Loucy (cell line): ENCODE data around the gene MYF6.

Experiments
- H2AFZ ChIP-seq: fragments of 200-600 bp; sonication (generic); 2 replicates; pipeline ENCODE4 v1.6.0; 2016; ENCODE audit warnings: antibody characterized with exemption, mild to moderate bottlenecking, low read length, moderate library complexity
- H3F3A ChIP-seq: fragments of 200-600 bp; 2 replicates; pipeline ENCODE4 v1.6.0; 2016; ENCODE audit warnings: antibody characterized with exemption, low read depth, mild to moderate bottlenecking
- H3K27me3 ChIP-seq: fragments of 200-600 bp; sonication (generic); 2 replicates; pipeline ENCODE4 v1.6.1; 2014; ENCODE audit warnings: low read length, mild to moderate bottlenecking; ENCODE audit not compliant: insufficient read depth, poor library complexity, severe bottlenecking
- H3K36me3 ChIP-seq: fragments of 200-600 bp; sonication (generic); 2 replicates; pipeline ENCODE4 v1.6.1; 2016; ENCODE audit warnings: low read length; ENCODE audit not compliant: insufficient read depth
- H3K4me1 ChIP-seq: fragments of 200-600 bp; sonication (generic); 2 replicates; pipeline ENCODE4 v1.5.1; 2014; ENCODE audit warnings: low read length, mild to moderate bottlenecking; ENCODE audit not compliant: insufficient read depth, poor library complexity, severe bottlenecking
- H3K4me2 ChIP-seq: fragments of 200-600 bp; sonication (generic); 2 replicates; pipeline ENCODE4 v1.6.0; 2014; ENCODE audit warnings: antibody characterized with exemption, low read length, low read depth, mild to moderate bottlenecking; ENCODE audit not compliant: poor library complexity, severe bottlenecking
- H3K4me3 ChIP-seq: fragments of 200-600 bp; sonication (generic); 2 replicates; pipeline ENCODE4 v1.5.1; 2014; ENCODE audit warnings: low read length, mild to moderate bottlenecking, mixed read lengths; ENCODE audit not compliant: poor library complexity, severe bottlenecking
- H3K79me2 ChIP-seq: fragments of 200-600 bp; sonication (generic); 2 replicates; pipeline ENCODE4 v1.6.1; 2014; ENCODE audit warnings: low read length; ENCODE audit not compliant: insufficient read depth
- H3K9ac ChIP-seq: fragments of 200-600 bp; sonication (generic); 2 replicates; pipeline ENCODE4 v1.6.0; 2014; ENCODE audit warnings: mild to moderate bottlenecking, low read depth, low read length, moderate library complexity; ENCODE audit not compliant: poor library complexity, severe bottlenecking
- H3K9me2 ChIP-seq: fragments of 200-600 bp; sonication (generic); replicated peaks from 2 replicates; pipeline ENCODE4 v1.6.1; 2016; ENCODE audit warnings: low read depth, low read length, mixed read lengths
- H3K9me3 ChIP-seq: fragments of 200-600 bp; sonication (generic); 2 replicates; pipeline ENCODE4 v1.6.1; 2014; ENCODE audit warnings: mild to moderate bottlenecking, antibody characterized with exemption, low read length, low read depth; ENCODE audit not compliant: insufficient read depth
- H4K20me1 ChIP-seq: fragments of 200-600 bp; sonication (generic); 2 replicates; pipeline ENCODE4 v1.6.0; 2014; ENCODE audit warnings: antibody characterized with exemption, low read length, mild to moderate bottlenecking; ENCODE audit not compliant: insufficient read depth, poor library complexity, severe bottlenecking
- EZH2phosphoT487 ChIP-seq: fragments of 200-600 bp; IDR thresholded peaks from 2 replicates; pipeline ENCODE4 v1.6.1; 2018; ENCODE audit warnings: antibody characterized with exemption, mild to moderate bottlenecking, moderate library complexity, borderline replicate concordance
- TF ChIP-seq, protein P1 (sequence below): fragments of 200-600 bp; sonication (generic); conservative IDR thresholded peaks from 2 replicates; pipeline ENCODE4 v1.5.1; 2014; ENCODE audit warnings: mild to moderate bottlenecking, antibody characterized with exemption, low read length

MYF6 gene

GRCh38 chr12:80679346-80680131 lies 27.9 kb upstream of the MYF6 start:
- Histone ChIP-seq H4K20me1 (no peaks in the 10 kb centered on the region), H3F3A (no peaks in the 10 kb centered on the region), H3K4me1 (no peaks in the 10 kb centered on the region), H3K4me3 (no peak overlapping the region), H2AFZ (no peak overlapping the region), H3K36me3 (no peaks in the 10 kb centered on the region), H3K79me2 (no peaks in the 10 kb centered on the region), H3K9me2 (no peaks in the 10 kb centered on the region), H3K9me3 (no peaks in the 10 kb centered on the region), H3K27me3 (no peaks in the 10 kb centered on the region), H3K4me2 (no peak overlapping the region), H3K9ac (no peak overlapping the region)
- TF ChIP-seq EZH2phosphoT487 = no peak
- TF ChIP-seq, protein P1, sequence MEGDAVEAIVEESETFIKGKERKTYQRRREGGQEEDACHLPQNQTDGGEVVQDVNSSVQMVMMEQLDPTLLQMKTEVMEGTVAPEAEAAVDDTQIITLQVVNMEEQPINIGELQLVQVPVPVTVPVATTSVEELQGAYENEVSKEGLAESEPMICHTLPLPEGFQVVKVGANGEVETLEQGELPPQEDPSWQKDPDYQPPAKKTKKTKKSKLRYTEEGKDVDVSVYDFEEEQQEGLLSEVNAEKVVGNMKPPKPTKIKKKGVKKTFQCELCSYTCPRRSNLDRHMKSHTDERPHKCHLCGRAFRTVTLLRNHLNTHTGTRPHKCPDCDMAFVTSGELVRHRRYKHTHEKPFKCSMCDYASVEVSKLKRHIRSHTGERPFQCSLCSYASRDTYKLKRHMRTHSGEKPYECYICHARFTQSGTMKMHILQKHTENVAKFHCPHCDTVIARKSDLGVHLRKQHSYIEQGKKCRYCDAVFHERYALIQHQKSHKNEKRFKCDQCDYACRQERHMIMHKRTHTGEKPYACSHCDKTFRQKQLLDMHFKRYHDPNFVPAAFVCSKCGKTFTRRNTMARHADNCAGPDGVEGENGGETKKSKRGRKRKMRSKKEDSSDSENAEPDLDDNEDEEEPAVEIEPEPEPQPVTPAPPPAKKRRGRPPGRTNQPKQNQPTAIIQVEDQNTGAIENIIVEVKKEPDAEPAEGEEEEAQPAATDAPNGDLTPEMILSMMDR = no peak

GRCh38 chr12:80681287-80681686 lies 26.1 kb upstream of the MYF6 start:
- no peaks in the 10 kb centered on the region for H3K27me3 ChIP-seq
- no peak overlapping the region for H2AFZ ChIP-seq
- TF ChIP-seq EZH2phosphoT487 = no peak
- TF ChIP-seq, protein P1 = no peak
- H3K79me2 ChIP-seq = no peaks in the 10 kb centered on the region
- H3K4me3 ChIP-seq = no peak overlapping the region
- H3K9ac ChIP-seq = no peak overlapping the region
- H3K9me2 ChIP-seq = no peaks in the 10 kb centered on the region
- no peaks in the 10 kb centered on the region for H4K20me1 ChIP-seq
- no peaks in the 10 kb centered on the region for H3K9me3 ChIP-seq
- H3F3A ChIP-seq = no peaks in the 10 kb centered on the region
- H3K4me2 ChIP-seq = no peak overlapping the region
- no peaks in the 10 kb centered on the region for H3K36me3 ChIP-seq
- H3K4me1 ChIP-seq = no peaks in the 10 kb centered on the region

- no peak for TF ChIP-seq EZH2phosphoT487
- TF ChIP-seq, protein P1 = no peak
- Histone ChIP-seq H3K9me3 (no peaks in the 10 kb centered on the region), H3K9me2 (no peaks in the 10 kb centered on the region), H3K4me2 (no peak overlapping the region), H4K20me1 (no peaks in the 10 kb centered on the region), H3K27me3 (no peaks in the 10 kb centered on the region), H2AFZ (no peak overlapping the region), H3K4me3 (no peak overlapping the region), H3F3A (no peaks in the 10 kb centered on the region), H3K4me1 (no peaks in the 10 kb centered on the region), H3K9ac (no peak overlapping the region), H3K79me2 (no peaks in the 10 kb centered on the region), H3K36me3 (no peaks in the 10 kb centered on the region)
Observed at GRCh38 chr12:80681786-80682185, 25.6 kb upstream of the MYF6 start.
